SK-N-SH (cell line): ENCODE data around the gene ATG7. TPM values are rescaled to one million over a fixed set of nuclear protein-coding genes. Genes with fewer than 3 reads are reported as not detected.

Experiments
- CTCF ChIA-PET: fragments of 300-600, 350-600 bp; formaldehyde crosslinking; extraction: SDS; loops from one replicate; lab custom pipeline; 2021; lab: Yijun Ruan, JAX
- POLR2A ChIA-PET: fragments of 350-600 bp; sonication (Branson Sonifier 250); formaldehyde crosslinking; extraction: SDS; loops from one replicate; lab custom pipeline; 2020; ENCODE audit warnings: antibody characterized with exemption, inconsistent platforms; lab: Yijun Ruan, JAX
- DNase-seq: peaks from one replicate; pipeline ENCODE4 v3.0.0; 2012
- H2AFZ ChIP-seq: fragments of 200-600 bp; sonication (generic); 2 replicates; pipeline ENCODE4 v1.8.1; 2016; ENCODE audit warnings: antibody characterized with exemption, mild to moderate bottlenecking, low read depth
- H3F3A ChIP-seq: fragments of 200-600 bp; sonication (generic); replicated peaks from 2 replicates; pipeline ENCODE3; 2016; ENCODE audit warnings: antibody characterized with exemption, mild to moderate bottlenecking; ENCODE audit not compliant: insufficient read depth
- H3K27ac ChIP-seq, 2 experiments: fragments of 200-500 bp in 1 of 2; fragments of 200-600 bp in 1 of 2; sonication (Bioruptor generic) in 1 of 2; sonication (generic), shearing (Covaris generic) in 1 of 2; 2 replicates each; pipeline versions ENCODE4 v1.5.1 to v1.6.1; 2014 to 2016; ENCODE audit warnings: low read depth in 2 of 2, inconsistent platforms in 1 of 2, low read length in 1 of 2, mild to moderate bottlenecking in 1 of 2, mixed read lengths in 1 of 2
- H3K27me3 ChIP-seq: fragments of 200-600 bp; sonication (generic), shearing (Covaris generic); 2 replicates; pipeline ENCODE4 v1.6.1; 2016; ENCODE audit warnings: mixed run types; ENCODE audit not compliant: insufficient read depth
- H3K36me3 ChIP-seq, 2 experiments: fragments of 200-500 bp in 1 of 2; fragments of 200-600 bp in 1 of 2; sonication (Bioruptor generic) in 1 of 2; sonication (generic) in 1 of 2; replicated peaks in 1 of 2; 2 replicates each; pipeline versions ENCODE3 to v1.5.1; 2014 to 2016; ENCODE audit warnings: low read length in 1 of 2, mild to moderate bottlenecking in 1 of 2; ENCODE audit not compliant: insufficient read depth in 2 of 2, control insufficient read depth in 1 of 2
- H3K4me1 ChIP-seq, 2 experiments: fragments of 200-500 bp in 1 of 2; fragments of 200-600 bp in 1 of 2; sonication (Bioruptor generic) in 1 of 2; sonication (generic), shearing (Covaris generic) in 1 of 2; 2 replicates each; pipeline versions ENCODE4 v1.5.1 to v1.6.1; 2014 to 2016; ENCODE audit warnings: low read depth in 1 of 2, low read length in 1 of 2, mixed run types in 1 of 2; ENCODE audit not compliant: insufficient read depth in 2 of 2, control insufficient read depth in 1 of 2
- H3K4me2 ChIP-seq: fragments of 200-600 bp; sonication (generic), shearing (Covaris generic); 2 replicates; pipeline ENCODE4 v1.6.1; 2017; ENCODE audit warnings: mixed run types
- H3K4me3 ChIP-seq, 2 experiments: fragments of 200-500 bp in 1 of 2; fragments of 200-600 bp in 1 of 2; sonication (Bioruptor generic) in 1 of 2; sonication (generic), shearing (Covaris generic) in 1 of 2; 2 replicates each; pipeline versions ENCODE4 v1.5.1 to v1.8.1; 2014 to 2016; ENCODE audit warnings: low read depth in 2 of 2, inconsistent platforms in 1 of 2, low read length in 1 of 2, mild to moderate bottlenecking in 1 of 2, mixed read lengths in 1 of 2, moderate library complexity in 1 of 2
- H3K79me2 ChIP-seq: fragments of 200-600 bp; sonication (generic); 2 replicates; pipeline ENCODE4 v1.8.1; 2017; ENCODE audit warnings: mild to moderate bottlenecking; ENCODE audit not compliant: insufficient read depth
- H3K9ac ChIP-seq: fragments of 200-600 bp; sonication (generic); 2 replicates; pipeline ENCODE4 v1.6.1; 2017; ENCODE audit warnings: mixed run types
- H3K9me2 ChIP-seq: fragments of 200-600 bp; sonication (generic); 2 replicates; pipeline ENCODE4 v1.6.1; 2017; ENCODE audit warnings: mixed run types
- H3K9me3 ChIP-seq: fragments of 200-600 bp; sonication (generic); 2 replicates; pipeline ENCODE4 v1.6.1; 2017; ENCODE audit warnings: mixed run types, mild to moderate bottlenecking, moderate library complexity
- H4K20me1 ChIP-seq: fragments of 200-600 bp; sonication (generic); 2 replicates; pipeline ENCODE4 v1.6.1; 2017; ENCODE audit warnings: mild to moderate bottlenecking, mixed run types; ENCODE audit not compliant: insufficient read depth
- CTCF ChIP-seq: fragments of 200-600 bp; sonication (generic); IDR thresholded peaks from 2 replicates; pipeline ENCODE4 v1.6.1; 2017; ENCODE audit warnings: antibody characterized with exemption, mild to moderate bottlenecking, moderate library complexity
- ELF1 ChIP-seq: IDR thresholded peaks from 2 replicates; pipeline ENCODE4 v1.4.0; 2012
- EZH2phosphoT487 ChIP-seq: fragments of 200-600 bp; sonication (generic); IDR thresholded peaks from 2 replicates; pipeline ENCODE4 v1.6.1; 2017; ENCODE audit warnings: low read depth, mixed run types, mild to moderate bottlenecking, antibody characterized with exemption, moderate library complexity, borderline replicate concordance
- FOSL2 ChIP-seq: IDR thresholded peaks from 2 replicates; pipeline ENCODE4 v1.4.0; 2012; ENCODE audit warnings: low read depth, mild to moderate bottlenecking, moderate library complexity, borderline replicate concordance
- GATA2 ChIP-seq: sonication (generic); formaldehyde crosslinking; IDR thresholded peaks from 2 replicates; pipeline ENCODE4 v1.5.0; 2020; ENCODE audit warnings: mild to moderate bottlenecking, missing genetic modification reagents
- JUND ChIP-seq: IDR thresholded peaks from 2 replicates; pipeline ENCODE4 v1.4.0; 2012
- MEF2A ChIP-seq: IDR thresholded peaks from 2 replicates; pipeline ENCODE4 v1.4.0; 2012; ENCODE audit warnings: low read depth, borderline replicate concordance
- MXI1 ChIP-seq: IDR thresholded peaks from 2 replicates; pipeline ENCODE4 v1.6.1; 2012; ENCODE audit warnings: mild to moderate bottlenecking, low read depth, low read length, improper control_type of control experiment
- RAD21 ChIP-seq: IDR thresholded peaks from 2 replicates; pipeline ENCODE4 v1.6.1; 2012; ENCODE audit warnings: mild to moderate bottlenecking, low read length
- REST ChIP-seq: IDR thresholded peaks from 2 replicates; pipeline ENCODE4 v1.6.1; 2012; ENCODE audit warnings: mild to moderate bottlenecking, low read depth, low read length, moderate library complexity
- RXRA ChIP-seq: IDR thresholded peaks from 2 replicates; pipeline ENCODE4 v1.4.0; 2012; ENCODE audit warnings: low read depth, mild to moderate bottlenecking, borderline replicate concordance
- SIN3A ChIP-seq: IDR thresholded peaks from 2 replicates; pipeline ENCODE4 v1.6.1; 2012; ENCODE audit warnings: low read depth, mild to moderate bottlenecking, low read length, moderate library complexity, borderline replicate concordance
- USF2 ChIP-seq: fragments of 150-350 bp; IDR thresholded peaks from 2 replicates; pipeline ENCODE4 v1.6.1; 2017; ENCODE audit warnings: antibody characterized with exemption, low read length, low read depth, borderline replicate concordance
- WGBS: methylation state at CpG from one replicate; pipeline ENCODE4 v1.1.6; 2017; ENCODE audit warnings: low lambda C conversion rate; 5-methylcytosine and 5-hydroxymethylcytosine counted together
- polyA plus RNA-seq, 3 experiments: library from polyadenylated mRNA; depleted of rRNA; stranded (reverse); fragments of >200 nt; gene quantifications; 2 replicates each; pipeline ENCODE4 v1.2.3, GENCODE V29; 2012
- TF ChIP-seq, protein P1 (sequence below): fragments of 150-350 bp; IDR thresholded peaks from 2 replicates; pipeline ENCODE4 v1.6.1; 2016; ENCODE audit warnings: mild to moderate bottlenecking, low read depth, low read length
- TF ChIP-seq, protein P2 (sequence below): IDR thresholded peaks from 2 replicates; pipeline ENCODE4 v1.4.0; 2012; ENCODE audit warnings: low read depth, borderline replicate concordance
- TF ChIP-seq, protein P3 (sequence below): IDR thresholded peaks from 2 replicates; pipeline ENCODE4 v1.4.0; 2012; ENCODE audit warnings: low read depth

The ATG7 gene
- polyA plus RNA-seq, 1 of the 3 experiments (the other 2 are of a cell fraction) = 29.5 TPM

GRCh38 chr3:11393401-11393800 is 121.2 kb downstream of the ATG7 start (continued):
- TF ChIP-seq, protein P1, sequence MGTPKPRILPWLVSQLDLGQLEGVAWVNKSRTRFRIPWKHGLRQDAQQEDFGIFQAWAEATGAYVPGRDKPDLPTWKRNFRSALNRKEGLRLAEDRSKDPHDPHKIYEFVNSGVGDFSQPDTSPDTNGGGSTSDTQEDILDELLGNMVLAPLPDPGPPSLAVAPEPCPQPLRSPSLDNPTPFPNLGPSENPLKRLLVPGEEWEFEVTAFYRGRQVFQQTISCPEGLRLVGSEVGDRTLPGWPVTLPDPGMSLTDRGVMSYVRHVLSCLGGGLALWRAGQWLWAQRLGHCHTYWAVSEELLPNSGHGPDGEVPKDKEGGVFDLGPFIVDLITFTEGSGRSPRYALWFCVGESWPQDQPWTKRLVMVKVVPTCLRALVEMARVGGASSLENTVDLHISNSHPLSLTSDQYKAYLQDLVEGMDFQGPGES = no peak
- no peak for TF ChIP-seq ELF1
- TF ChIP-seq FOSL2 = no peak

DNA sequence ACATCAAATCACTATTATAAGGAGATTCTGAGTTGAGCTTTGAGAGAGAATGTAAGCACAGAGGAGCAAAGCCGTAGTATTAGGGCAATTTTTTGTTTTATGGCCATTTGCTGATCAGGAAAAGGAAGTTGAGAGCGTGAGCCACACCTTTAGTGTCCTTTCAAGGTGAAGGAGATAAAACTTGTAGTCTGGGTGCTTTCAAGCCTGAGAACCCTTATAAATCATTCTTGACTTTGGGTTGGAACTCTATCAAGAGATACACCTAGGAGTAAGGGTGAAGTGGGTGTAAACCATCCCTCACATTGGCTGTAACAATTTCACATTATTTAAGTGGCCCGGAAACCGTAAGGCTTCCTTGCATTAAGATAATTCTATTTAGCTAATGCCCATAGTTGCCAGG is 122.2 kb downstream of the ATG7 start:
- no peak overlapping the region for H3K9ac ChIP-seq

More for the DNA sequence above, 122.2 kb downstream of the ATG7 start:
- Histone ChIP-seq H3K9me2 (no peaks in the 10 kb centered on the region), H3K79me2 (no peaks in the 10 kb centered on the region), H3K4me2 (no peak overlapping the region), H3K27me3 (no peaks in the 10 kb centered on the region), H3K9me3 (no peaks in the 10 kb centered on the region), H3K27ac (no peak overlapping the region), H3K4me1 (peaks cover 8 to 27% of the 10 kb centered on the region in 2 experiments; a peak in 3 of 4 replicates), H3K36me3 (peaks cover 0 to 14% of the 10 kb centered on the region in 2 experiments), H3F3A (peaks cover 14% of the 10 kb centered on the region), H3K4me3 (no peak overlapping the region), H2AFZ (no peak overlapping the region), H4K20me1 (no peaks in the 10 kb centered on the region)
- CTCF ChIA-PET = no interaction called here
- TF ChIP-seq REST (no peak), ELF1 (no peak), MXI1 (no peak), USF2 (no peak), GATA2 (CRISPR knock-in tag) (no peak), SIN3A (no peak), RAD21 (no peak), RXRA (no peak), CTCF (no peak), EZH2phosphoT487 (no peak), MEF2A (no peak), JUND (no peak)
- TF ChIP-seq, protein P2, sequence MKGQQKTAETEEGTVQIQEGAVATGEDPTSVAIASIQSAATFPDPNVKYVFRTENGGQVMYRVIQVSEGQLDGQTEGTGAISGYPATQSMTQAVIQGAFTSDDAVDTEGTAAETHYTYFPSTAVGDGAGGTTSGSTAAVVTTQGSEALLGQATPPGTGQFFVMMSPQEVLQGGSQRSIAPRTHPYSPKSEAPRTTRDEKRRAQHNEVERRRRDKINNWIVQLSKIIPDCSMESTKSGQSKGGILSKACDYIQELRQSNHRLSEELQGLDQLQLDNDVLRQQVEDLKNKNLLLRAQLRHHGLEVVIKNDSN = no peak
- TF ChIP-seq, protein P3, sequence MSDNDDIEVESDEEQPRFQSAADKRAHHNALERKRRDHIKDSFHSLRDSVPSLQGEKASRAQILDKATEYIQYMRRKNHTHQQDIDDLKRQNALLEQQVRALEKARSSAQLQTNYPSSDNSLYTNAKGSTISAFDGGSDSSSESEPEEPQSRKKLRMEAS = no peak
- TF ChIP-seq, protein P1 = no peak
- POLR2A ChIA-PET = no interaction called here
- no peak for DNase-seq
- 98% methylated on average over 4 of the region's 4 CpGs for WGBS
